SH-SY5Y (cell line): ENCODE data around the gene ITPK1.

Experiments
- GATA2 ChIP-seq: IDR thresholded peaks from 2 replicates; pipeline ENCODE4 v1.6.1; 2011; ENCODE audit warnings: mild to moderate bottlenecking, low read depth, low read length
- GATA3 ChIP-seq: IDR thresholded peaks from 2 replicates; pipeline ENCODE4 v1.6.1; 2011; ENCODE audit warnings: low read depth, mild to moderate bottlenecking, low read length, moderate library complexity

- no peak for TF ChIP-seq GATA3
- TF ChIP-seq GATA2: no peak
Observed at GRCh38 chr14:92969871-92970270, 145.9 kb downstream of the ITPK1 start.
